ENCODE data around the gene STARD9.

The STARD9 gene

GRCh38 chr15:42694398-42694797 lies 119.0 kb downstream of the STARD9 start:
- DNase-seq (ENCODE audit: low read depth), result no peak

- no peak for DNase-seq (ENCODE audit: low read depth)
These were observed 120.2 kb downstream of the STARD9 start for GRCh38 chr15:42695527-42696071.

GRCh38 chr15:42696626-42697025 lies 121.2 kb downstream of the STARD9 start:
- no peak for DNase-seq (ENCODE audit: low read depth)

- peak; percentile 75 for DNase-seq (ENCODE audit: low read depth)
These were observed 129.1 kb downstream of the STARD9 start for GRCh38 chr15:42704492-42704926.

- no peak for DNase-seq (ENCODE audit: low read depth)
These were observed 129.9 kb downstream of the STARD9 start for GRCh38 chr15:42705336-42705735.

- DNase-seq (ENCODE audit: low read depth), result peak; percentile 15
These were observed 131.7 kb downstream of the STARD9 start for GRCh38 chr15:42707068-42707467.

- DNase-seq (ENCODE audit: low read depth), result no peak
These were observed 132.6 kb downstream of the STARD9 start for GRCh38 chr15:42707873-42708544.

- peak; percentile 13 for DNase-seq (ENCODE audit: low read depth)
These were observed 135.3 kb downstream of the STARD9 start for GRCh38 chr15:42710662-42711061.

GRCh38 chr15:42711746-42712145 lies 136.3 kb downstream of the STARD9 start:
- DNase-seq (ENCODE audit: low read depth), result no peak

- no peak for DNase-seq (ENCODE audit: low read depth)
These were observed 137.2 kb downstream of the STARD9 start for GRCh38 chr15:42712584-42712983.

- DNase-seq (ENCODE audit: low read depth), result no peak
These were observed 140.7 kb downstream of the STARD9 start for GRCh38 chr15:42716125-42716524.

GRCh38 chr15:42716626-42717025 lies 141.2 kb downstream of the STARD9 start:
- DNase-seq (ENCODE audit: low read depth), result peak; percentile 38

- no peak for DNase-seq (ENCODE audit: low read depth)
These were observed 143.6 kb downstream of the STARD9 start for GRCh38 chr15:42719043-42719442.

- no peak for DNase-seq (ENCODE audit: low read depth)
These were observed 144.7 kb downstream of the STARD9 start for GRCh38 chr15:42720071-42720470.

- DNase-seq (ENCODE audit: low read depth), result no peak
These were observed 145.6 kb downstream of the STARD9 start for GRCh38 chr15:42721016-42721415.

GRCh38 chr15:42721916-42722315 lies 146.5 kb downstream of the STARD9 start:
- DNase-seq (ENCODE audit: low read depth), result no peak

- no peak for DNase-seq (ENCODE audit: low read depth)
These were observed 147.7 kb downstream of the STARD9 start for GRCh38 chr15:42723068-42723467.

GRCh38 chr15:42724276-42724675 lies 148.9 kb downstream of the STARD9 start:
- DNase-seq (ENCODE audit: low read depth), result no peak

- DNase-seq (ENCODE audit: low read depth), result no peak
These were observed 150.0 kb downstream of the STARD9 start for GRCh38 chr15:42725331-42725903.

- no peak for DNase-seq (ENCODE audit: low read depth)
These were observed 150.7 kb downstream of the STARD9 start for GRCh38 chr15:42726114-42726513.

- no peak for DNase-seq (ENCODE audit: low read depth)
These were observed 152.5 kb downstream of the STARD9 start for GRCh38 chr15:42727750-42728381.

GRCh38 chr15:42728560-42728959 lies 153.2 kb downstream of the STARD9 start:
- DNase-seq (ENCODE audit: low read depth), result no peak

- DNase-seq (ENCODE audit: low read depth), result no peak
These were observed 153.6 kb downstream of the STARD9 start for GRCh38 chr15:42728972-42729371.
